Measurements from ENCODE around the gene ARHGAP40. TPM values are rescaled to one million over a fixed set of nuclear protein-coding genes. Genes with fewer than 3 reads are reported as not detected.
A peak's percentile ranks its signal among the peaks of the same experiment; 100 is the strongest.

Gene ARHGAP40
- total and polyA plus RNA-seq, 2 of the 13 experiments (the other 11 are each of a cell fraction or from before 2014, with no cell fraction given) = 0.75 to 2.1 TPM

DNA sequence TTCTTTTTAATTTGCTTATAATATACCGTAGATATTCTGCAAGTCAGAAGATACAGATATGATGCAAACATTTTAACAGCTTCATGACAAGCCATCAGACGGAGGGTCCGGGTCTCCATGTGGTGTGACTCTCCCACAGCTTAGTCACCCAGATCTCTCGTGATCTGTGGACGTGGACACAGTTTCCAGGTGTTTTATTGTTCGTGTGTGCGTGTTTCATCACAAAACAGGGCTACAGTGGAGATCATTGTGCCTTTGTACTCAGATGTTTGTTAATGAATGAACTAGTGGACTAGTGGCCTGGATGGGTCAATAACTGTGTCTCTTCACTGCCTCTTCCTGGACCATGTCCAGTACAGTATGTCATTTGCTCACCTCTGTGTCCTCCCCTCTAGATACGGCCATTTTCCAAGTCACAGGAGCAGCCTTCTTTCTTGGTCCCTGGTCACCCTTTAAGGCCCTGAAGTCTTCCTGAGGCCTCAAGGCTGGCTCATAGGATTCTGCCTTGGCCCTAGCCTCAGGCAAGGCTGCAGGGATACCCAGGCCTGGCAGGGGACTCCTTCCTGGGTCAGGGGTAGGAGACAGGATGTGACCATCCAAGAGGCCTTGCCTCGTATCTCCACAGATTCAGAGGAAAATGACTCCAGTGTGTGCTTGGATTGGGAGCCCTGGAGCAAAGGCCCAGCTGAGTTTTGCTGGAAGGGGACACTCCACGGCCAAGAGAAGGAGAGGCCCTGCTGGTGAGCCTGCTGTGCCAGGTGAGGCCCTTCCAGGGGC, 16.0 kb upstream of the ARHGAP40 start (continued):
- TF ChIP-seq ZFP82 (CRISPR knock-in tag; IDR thresholded peaks at IDR 0.05; ENCODE audit: borderline replicate concordance) (0 out of 2 replicates have a peak, but pooled peaks have one; percentile 53), CENPBD1 (CRISPR knock-in tag; IDR thresholded peaks at IDR 0.05; ENCODE audit: borderline replicate concordance, low read depth) (no peak), SP1 (IDR thresholded peaks at IDR 0.05) (no peak), SP1 (CRISPR knock-in tag; IDR thresholded peaks at IDR 0.05) (0 out of 2 replicates have a peak, but pooled peaks have one; percentile 17), MAZ (IDR thresholded peaks at IDR 0.05; ENCODE audit: borderline replicate concordance, low read depth, low read length) (no peak), MAZ (CRISPR knock-in tag; IDR thresholded peaks at IDR 0.05; ENCODE audit: low read depth) (peak; percentile 71), ZNF496 (CRISPR knock-in tag; IDR thresholded peaks at IDR 0.05; ENCODE audit: insufficient replicate concordance) (no peak), ZNF326 (CRISPR knock-in tag; IDR thresholded peaks at IDR 0.05; ENCODE audit: borderline replicate concordance) (no peak), MXD3 (CRISPR knock-in tag; IDR thresholded peaks at IDR 0.05) (0 out of 2 replicates have a peak, but pooled peaks have one; percentile 49), ZNF605 (CRISPR knock-in tag; IDR thresholded peaks at IDR 0.05) (peak; percentile 88), ZNF10 (CRISPR knock-in tag; IDR thresholded peaks at IDR 0.05; ENCODE audit: borderline replicate concordance, low read depth) (0 out of 2 replicates have a peak, but pooled peaks have one; percentile 85), NFKB2 (CRISPR knock-in tag; IDR thresholded peaks at IDR 0.05; ENCODE audit: borderline replicate concordance) (peak; percentile 65; the same call in 1 of the 2 replicates), ZNF761 (CRISPR knock-in tag; conservative IDR thresholded peaks at IDR 0.05) (peak; percentile 83; the same call in 1 of the 2 replicates), HMGA1 (CRISPR knock-in tag; conservative IDR thresholded peaks at IDR 0.05) (no peak), CREB1 (IDR thresholded peaks at IDR 0.05) (peak; percentile 52), CREB1 (CRISPR knock-in tag; IDR thresholded peaks at IDR 0.05) (no peak), HOXA5 (CRISPR knock-in tag; IDR thresholded peaks at IDR 0.05) (peak; percentile 48; the same call in 1 of the 2 replicates), ZNF317 (CRISPR knock-in tag; IDR thresholded peaks at IDR 0.05) (peak; percentile 90), ZNF318 (CRISPR knock-in tag; IDR thresholded peaks at IDR 0.05) (peak; percentile 84; the same call in 1 of the 2 replicates), ZNF839 (CRISPR knock-in tag; IDR thresholded peaks at IDR 0.05; ENCODE audit: borderline replicate concordance) (peak; percentile 94), ZBTB21 (CRISPR knock-in tag; IDR thresholded peaks at IDR 0.05) (no peak; the same call in 1 of the 2 replicates), ZNF331 (CRISPR knock-in tag; IDR thresholded peaks at IDR 0.05) (peak; percentile 98)
